DMS 273 (cell line): ENCODE results near the gene ADA.
"Not testable (repeated sequence)": the region's sequence is repeated elsewhere in the genome, so short reads cannot be mapped to it uniquely, and the experiment has no call there.

Source experiments
- DNase-seq: peaks from one replicate; lab custom pipeline; 2025; ENCODE audit not compliant: unreplicated experiment; lab: John Stamatoyannopoulos, UW

ADA gene

DNA sequence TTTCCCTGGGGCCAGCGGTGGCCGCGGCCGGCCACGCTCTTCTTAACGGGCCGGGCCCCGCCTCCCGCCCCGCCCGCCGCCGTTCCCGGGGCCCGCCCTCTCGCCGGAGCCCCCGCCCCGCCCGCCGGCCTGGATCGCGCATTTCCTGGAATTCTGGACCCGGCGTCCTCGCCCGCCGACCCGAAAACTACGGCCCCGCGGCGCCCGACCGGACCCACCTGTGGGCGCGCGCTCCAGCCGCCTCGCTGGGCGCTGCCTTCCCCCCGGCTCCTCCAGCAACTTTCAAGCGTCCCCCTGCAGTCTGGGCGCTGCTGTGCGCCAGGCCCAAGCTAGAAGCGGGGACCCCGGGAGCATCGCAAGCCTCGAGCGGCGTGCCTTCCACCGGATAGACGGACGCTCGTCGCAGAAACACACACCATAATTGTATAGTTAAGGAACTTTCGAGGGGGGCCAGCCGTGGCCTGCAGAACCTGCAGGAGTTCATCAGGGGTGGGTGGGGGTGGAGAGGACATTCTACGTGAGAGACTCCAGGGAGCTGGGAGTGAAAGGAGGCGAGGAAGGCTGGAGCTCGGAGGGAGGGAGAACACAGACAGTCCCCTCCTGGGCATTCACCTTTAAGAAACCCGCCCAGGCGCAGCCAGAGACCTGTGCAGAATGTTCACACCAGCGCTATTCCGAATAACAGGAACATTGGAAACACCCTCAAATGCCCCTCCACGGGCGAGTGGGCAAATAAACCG, at the start of gene ADA:
Gene ADA (minus strand): TSS at position 16 of the 740 bp plus-strand sequence. CDS start 92 bp downstream, outside the sequence.
- DNase-seq, result peak; percentile 76

- peak; percentile 77 for DNase-seq
Measured at GRCh38 chr20:44700306-44700705, 48.8 kb upstream of the ADA start.

DNA sequence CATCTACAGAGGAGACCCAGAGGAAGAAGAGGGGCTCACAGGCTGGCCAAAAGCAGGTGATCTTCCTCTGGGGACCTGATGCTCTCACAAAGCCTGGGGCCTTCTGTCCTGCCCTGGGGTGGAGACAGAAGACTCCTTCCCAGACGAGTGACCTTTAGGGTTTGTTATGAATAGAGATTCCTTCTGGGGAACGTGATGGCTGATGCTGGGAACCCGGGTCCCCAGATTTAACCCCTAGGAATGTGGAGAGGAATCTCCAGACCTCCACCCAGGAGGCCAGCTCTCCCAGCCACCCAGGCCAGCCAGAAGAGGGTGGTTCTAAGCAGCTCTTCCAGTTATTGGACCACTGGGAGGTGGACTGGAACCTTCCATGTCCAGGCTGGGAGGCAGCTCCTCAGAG, 46.9 kb upstream of the ADA start:
- DNase-seq, result no peak

GRCh38 chr20:44697041-44697440, 45.5 kb upstream of the ADA start:
- not testable (repeated sequence) for DNase-seq

- DNase-seq, result peak; percentile 54
Measured at GRCh38 chr20:44696315-44696714, 44.8 kb upstream of the ADA start.

DNA sequence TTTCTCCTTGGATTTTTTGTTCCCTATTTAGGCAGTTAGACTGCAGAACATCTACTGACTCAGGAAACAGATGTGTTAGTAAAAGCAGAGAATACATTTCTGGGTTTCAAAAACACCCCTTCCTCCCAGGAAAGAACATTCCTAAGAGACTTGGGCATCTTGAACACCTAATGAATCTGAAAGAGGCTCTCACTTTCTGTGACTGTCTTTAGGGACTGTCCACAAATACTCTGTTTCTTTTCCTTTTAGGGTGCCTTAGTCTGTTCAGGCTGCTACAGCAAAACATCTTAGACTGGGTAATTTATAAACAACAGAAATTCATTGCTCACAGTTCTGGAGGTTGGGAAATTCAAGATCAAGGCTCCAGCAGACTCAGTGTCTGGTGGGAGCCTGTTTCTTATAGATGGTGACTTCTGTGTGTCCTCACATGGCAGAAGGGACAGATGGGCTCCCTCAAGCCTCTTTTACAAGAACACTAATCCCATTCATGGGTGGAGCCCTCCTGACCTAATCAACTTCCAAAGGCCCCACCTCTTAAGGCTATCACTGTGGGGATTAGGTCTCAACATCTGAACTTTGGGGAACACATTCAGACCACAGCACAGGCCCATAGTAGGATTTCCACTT, 44.3 kb upstream of the ADA start:
- DNase-seq, result peak; percentile 68

DNA sequence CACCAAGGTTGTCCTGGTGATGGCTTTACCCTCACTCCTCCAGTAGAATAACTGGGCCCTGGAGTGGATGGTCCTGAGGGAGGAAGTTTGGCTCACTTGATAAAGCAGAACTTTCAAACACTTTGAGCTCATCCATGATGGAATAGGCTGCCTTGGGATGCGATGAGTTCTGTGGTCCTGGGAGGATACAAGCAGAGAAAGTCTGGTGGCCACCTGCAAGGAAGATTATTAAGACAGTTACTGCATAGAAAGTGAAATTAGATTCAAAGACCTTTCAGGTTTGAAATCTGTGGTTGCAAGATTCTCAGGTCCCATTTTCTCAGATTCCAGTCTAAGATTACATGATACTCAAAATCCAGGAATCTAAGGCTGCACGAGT, 43.8 kb upstream of the ADA start:
- no peak for DNase-seq

GRCh38 chr20:44694159-44694558, 42.7 kb upstream of the ADA start:
- DNase-seq, result no peak

DNA sequence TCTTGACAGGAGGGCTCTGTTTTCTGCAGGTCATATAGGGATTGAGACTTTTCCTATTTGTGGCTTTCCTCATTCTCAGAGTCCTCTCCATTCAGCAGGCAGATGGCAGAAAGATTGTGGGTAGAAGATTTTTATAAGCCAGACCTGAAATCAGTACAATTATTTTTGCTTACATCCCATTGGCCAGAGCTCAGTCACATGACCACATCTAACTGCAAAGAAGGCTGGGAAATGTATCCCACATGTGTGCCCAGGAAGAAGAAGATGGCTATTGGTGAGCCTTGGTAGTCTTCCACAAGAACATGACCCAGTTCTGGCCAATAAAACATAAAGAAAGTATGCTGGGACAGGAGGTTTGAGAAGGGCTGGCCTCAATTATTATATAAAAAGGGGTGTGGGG, 42.1 kb upstream of the ADA start:
- no peak for DNase-seq

DNA sequence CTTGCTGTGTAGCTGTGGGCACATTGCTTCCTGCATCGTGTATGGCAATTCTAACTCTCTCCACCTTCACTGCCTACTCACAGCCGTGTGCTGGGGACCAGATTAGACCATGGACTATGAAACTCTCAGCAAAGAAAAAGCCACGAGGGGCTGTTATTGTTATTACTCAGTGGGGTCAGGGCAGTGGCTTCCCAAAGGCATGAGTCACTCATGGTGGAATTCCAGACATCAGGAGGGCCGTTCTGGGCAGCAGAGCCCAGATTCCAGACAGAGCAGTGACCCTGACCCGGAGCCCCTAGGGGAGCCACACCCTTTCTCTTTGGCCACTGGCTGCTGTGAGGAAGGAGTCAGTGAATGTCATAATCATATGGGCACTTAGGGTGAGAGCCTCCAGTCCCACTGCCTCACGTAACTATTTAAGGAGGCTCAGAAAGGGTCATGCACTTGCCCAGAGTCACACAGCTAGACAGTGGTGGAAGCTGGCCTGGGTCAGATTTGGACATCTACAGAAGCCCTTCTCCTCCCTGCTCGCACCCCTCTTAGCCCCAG, 41.5 kb upstream of the ADA start:
- no peak for DNase-seq

GRCh38 chr20:44691424-44692423, 40.2 kb upstream of the ADA start:
- peak; percentile 66 for DNase-seq

DNA sequence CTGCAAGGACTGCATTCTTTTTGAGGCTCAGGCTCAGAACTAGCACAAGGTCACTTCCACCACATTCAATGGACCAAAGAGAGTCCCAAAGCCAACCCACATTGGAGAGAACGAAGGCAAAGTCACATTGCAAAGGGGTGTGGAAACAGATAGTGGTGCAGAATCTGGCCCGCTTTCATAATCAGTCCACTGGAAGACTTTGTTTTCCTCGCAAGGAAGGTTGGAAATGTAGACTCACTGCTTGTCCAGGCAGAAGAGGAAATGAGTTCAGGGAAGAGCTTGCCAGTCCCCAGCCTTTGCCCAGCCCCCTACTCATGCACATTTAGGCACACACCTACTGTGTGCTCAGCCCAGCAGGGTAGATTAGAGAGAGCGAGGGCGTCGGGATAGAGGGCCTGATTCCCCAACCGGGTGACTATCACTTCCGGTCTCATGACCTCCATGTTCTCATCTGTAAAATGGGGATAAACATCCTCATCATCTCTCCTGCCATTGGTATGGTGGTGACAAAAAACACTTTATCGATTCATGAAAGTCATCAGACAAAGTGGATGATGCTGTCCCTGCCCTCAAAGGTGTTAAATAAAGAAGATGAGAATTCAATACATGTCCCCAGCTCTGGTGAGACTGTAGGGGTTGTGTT, 39.4 kb upstream of the ADA start:
- no peak for DNase-seq

- DNase-seq, result no peak
Measured at GRCh38 chr20:44689809-44690208, 38.3 kb upstream of the ADA start.

DNA sequence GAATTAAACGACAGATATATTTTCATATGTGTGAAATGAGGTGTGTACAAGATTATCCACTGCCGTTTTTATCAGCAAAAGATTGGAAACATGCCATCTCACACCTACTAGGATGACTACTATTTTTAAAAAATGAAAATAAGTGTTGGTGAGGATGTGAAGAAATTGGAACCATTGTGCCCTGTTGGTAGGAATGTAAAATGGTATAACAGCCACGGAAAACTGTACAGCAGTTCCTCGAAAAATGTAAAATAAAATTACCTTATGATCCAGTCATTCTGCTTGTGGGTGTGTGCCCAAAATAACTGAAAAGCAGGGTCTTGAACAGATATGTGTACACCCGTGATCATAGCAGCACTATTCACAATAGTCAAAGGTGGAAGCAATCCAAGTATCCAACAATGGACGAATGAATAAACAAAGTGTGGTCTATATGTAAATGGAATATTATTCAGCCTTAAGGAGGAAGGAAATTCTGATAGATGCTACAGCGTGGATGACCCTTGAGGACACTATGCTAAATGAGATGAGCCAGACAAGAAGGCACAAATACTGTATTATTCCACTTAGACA, 36.6 kb upstream of the ADA start:
- no peak for DNase-seq

DNA sequence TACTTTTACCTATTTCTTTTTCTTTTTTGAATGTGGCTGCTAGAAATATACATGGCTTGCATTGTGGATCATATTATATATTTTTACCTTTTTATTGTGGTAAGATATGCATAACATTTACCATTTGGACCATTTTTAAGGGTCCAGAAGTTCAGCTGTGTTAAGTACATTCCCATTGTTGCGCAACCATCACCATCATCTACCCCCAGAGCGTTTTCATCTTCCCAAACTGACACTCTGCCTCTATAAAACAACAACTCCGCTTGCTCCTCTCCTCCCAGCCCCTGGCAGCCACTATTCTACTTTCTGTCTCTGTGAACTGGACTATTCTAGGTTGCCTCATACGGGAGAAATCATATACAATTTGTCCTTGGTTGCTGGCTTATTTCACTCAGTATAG, 35.4 kb upstream of the ADA start:
- DNase-seq, result no peak

DNA sequence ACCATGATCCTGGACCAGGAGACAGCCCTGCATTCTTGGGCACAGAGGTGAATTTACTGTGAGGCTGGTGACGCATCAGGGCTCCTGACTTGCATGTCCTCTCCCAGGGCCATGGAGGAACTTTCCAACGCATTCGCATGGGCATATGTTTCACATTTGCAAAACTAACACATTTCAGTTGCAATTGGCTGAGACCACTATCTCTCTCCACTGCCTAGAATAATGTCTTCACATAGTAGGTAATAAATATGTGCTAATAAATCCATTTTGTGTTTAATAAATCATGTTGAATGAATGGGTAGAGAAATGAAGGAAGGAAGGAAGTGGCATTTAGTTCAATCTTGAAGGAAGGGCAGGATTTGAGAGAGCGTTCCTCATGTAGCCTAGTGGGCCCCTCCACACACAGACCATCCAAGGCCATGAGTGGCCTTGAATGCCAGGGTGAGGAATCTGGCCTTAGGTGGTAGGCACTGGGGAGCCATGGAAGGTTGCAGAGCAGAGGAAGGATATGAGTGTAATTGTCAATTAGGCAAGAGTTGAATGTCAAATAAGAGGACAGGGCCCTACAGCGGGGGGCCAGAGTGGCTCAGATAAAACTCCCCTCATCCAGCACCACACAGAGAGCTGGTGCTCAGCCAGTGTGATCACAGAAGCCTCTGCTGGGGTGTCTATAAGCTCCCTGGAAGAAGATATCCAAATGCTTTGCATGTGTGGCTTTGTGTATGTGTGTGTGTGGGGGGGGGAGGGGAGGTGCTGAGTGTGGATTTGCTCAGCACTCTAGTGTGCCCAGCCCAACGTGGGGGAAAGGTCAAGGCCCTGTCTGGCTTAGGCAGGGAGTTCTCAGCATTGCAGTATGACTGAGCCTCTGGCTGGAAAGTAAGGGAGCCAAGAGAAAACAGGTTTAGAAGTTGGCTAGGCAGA, 32.8 kb upstream of the ADA start:
- DNase-seq, result no peak

- peak; percentile 83 for DNase-seq
Measured at GRCh38 chr20:44683263-44684046, 32.0 kb upstream of the ADA start.

DNA sequence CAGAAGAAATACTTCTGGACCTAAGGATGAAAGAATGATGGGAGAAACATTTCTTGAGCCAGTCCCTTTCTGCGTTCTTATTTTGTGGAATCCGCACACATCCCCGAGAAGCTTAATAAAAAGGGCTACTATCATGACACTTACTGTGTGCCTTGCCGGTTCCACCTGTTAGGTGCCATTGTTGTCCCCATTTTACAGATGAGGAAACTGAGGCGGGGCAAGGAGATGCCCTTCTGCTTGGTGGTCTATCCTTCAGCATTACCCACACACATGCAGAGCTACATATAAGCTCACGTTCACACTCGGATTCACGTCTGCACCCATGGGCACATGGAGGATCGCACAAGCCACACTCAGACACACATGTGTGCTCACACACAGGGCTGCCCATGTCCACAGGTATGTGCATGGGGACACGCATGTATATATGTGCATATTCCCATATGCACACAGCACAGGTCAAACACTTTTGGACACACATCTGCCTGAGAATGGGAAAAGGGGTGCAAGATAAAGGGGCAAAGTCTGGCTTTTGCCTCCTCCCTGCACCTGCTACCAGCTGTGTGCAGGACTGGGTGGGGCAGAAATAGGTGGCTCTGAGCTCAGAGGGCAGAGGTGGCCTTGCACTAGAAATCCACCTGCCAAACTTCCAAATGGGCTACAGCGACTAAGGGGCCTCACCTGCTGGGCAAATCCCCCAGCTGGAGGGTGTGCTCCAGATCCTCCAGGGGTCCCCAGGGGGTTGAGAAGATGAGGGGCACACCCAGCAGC, 30.5 kb upstream of the ADA start:
- DNase-seq, result no peak
